ENCODE results near the gene STARD13. TPM values are rescaled to one million over a fixed set of nuclear protein-coding genes. Genes with fewer than 3 reads are reported as not detected.
"Not testable (repeated sequence)": the region's sequence is repeated elsewhere in the genome, so short reads cannot be mapped to it uniquely, and the experiment has no call there.

Gene STARD13
- total RNA-seq, 1 experiment from 2014 or later = 26.6 TPM

GRCh38 chr13:33167491-33167890 lies 118.1 kb downstream of the STARD13 start:
- Histone ChIP-seq H3K4me1 (ENCODE audit: insufficient read depth, low read length) (peaks cover 20% of the 10 kb centered on the region), H3K9me3 (ENCODE audit: low read length) (no peaks in the 10 kb centered on the region), H3F3A (ENCODE audit: low read length, unreplicated experiment) (no peaks in the 10 kb centered on the region), H3K9me2 (replicated peaks; ENCODE audit: low read length) (no peaks in the 10 kb centered on the region), H4K20me1 (ENCODE audit: low read length) (no peaks in the 10 kb centered on the region), H3K79me2 (ENCODE audit: low read length) (peaks cover 11% of the 10 kb centered on the region; the same call in 1 of the 2 replicates), H3K4me3 (ENCODE audit: low read length) (no peak overlapping the region), H3K27ac (ENCODE audit: low read length) (no peak overlapping the region), H3K27me3 (ENCODE audit: low read length) (no peaks in the 10 kb centered on the region), H2AFZ (ENCODE audit: low read length) (no peak overlapping the region), H3K9ac (ENCODE audit: low read length) (no peak overlapping the region), H3K36me3 (ENCODE audit: low read depth, low read length) (peaks cover 33% of the 10 kb centered on the region), H3K4me2 (ENCODE audit: low read length) (no peak overlapping the region)
- ChIA-PET POLR2A (ENCODE audit: unreplicated experiment) (no interaction called here), CTCF (no interaction called here)
- intact Hi-C loops (cut with micrococcal nuclease) = no loop called here
- DNase-seq = no peak
- BruUV-seq (replicated peaks) = no TSS peak
- TF ChIP-seq EZH2phosphoT487 (IDR thresholded peaks at IDR 0.05; ENCODE audit: borderline replicate concordance, low read length) (no peak), CTCF (conservative IDR thresholded peaks at IDR 0.05; ENCODE audit: low read depth, low read length) (no peak), EZH2 (IDR thresholded peaks at IDR 0.05; ENCODE audit: low read length, unreplicated experiment) (no peak)
- no peak for ATAC-seq

- Histone ChIP-seq H3K27me3 (ENCODE audit: low read length) (no peaks in the 10 kb centered on the region), H3K4me1 (ENCODE audit: insufficient read depth, low read length) (peaks cover 20% of the 10 kb centered on the region), H3K9me2 (replicated peaks; ENCODE audit: low read length) (no peaks in the 10 kb centered on the region), H4K20me1 (ENCODE audit: low read length) (no peaks in the 10 kb centered on the region), H3K36me3 (ENCODE audit: low read depth, low read length) (peaks cover 39% of the 10 kb centered on the region), H3F3A (ENCODE audit: low read length, unreplicated experiment) (no peaks in the 10 kb centered on the region), H3K4me2 (ENCODE audit: low read length) (no peak overlapping the region), H3K9ac (ENCODE audit: low read length) (no peak overlapping the region), H3K27ac (ENCODE audit: low read length) (no peak overlapping the region), H3K79me2 (ENCODE audit: low read length) (peaks cover 11% of the 10 kb centered on the region; the same call in 1 of the 2 replicates), H3K9me3 (ENCODE audit: low read length) (no peaks in the 10 kb centered on the region), H2AFZ (ENCODE audit: low read length) (no peak overlapping the region), H3K4me3 (ENCODE audit: low read length) (no peak overlapping the region)
- DNase-seq (no peak), ATAC-seq (no peak)
- POLR2A ChIA-PET (ENCODE audit: unreplicated experiment) = no interaction called here
- CTCF ChIA-PET = no interaction called here
- BruUV-seq (replicated peaks) = no TSS peak
- no peak for TF ChIP-seq EZH2phosphoT487 (IDR thresholded peaks at IDR 0.05; ENCODE audit: borderline replicate concordance, low read length)
- no peak for TF ChIP-seq EZH2 (IDR thresholded peaks at IDR 0.05; ENCODE audit: low read length, unreplicated experiment)
- no peak for TF ChIP-seq CTCF (conservative IDR thresholded peaks at IDR 0.05; ENCODE audit: low read depth, low read length)
- intact Hi-C loops (cut with micrococcal nuclease) = no loop called here
Measured at GRCh38 chr13:33165787-33166186, 119.8 kb downstream of the STARD13 start.

GRCh38 chr13:33164331-33164730 lies 121.2 kb downstream of the STARD13 start:
- Histone ChIP-seq H3K4me1 (ENCODE audit: insufficient read depth, low read length) (peaks cover 11% of the 10 kb centered on the region), H3K4me3 (ENCODE audit: low read length) (no peak overlapping the region), H3K4me2 (ENCODE audit: low read length) (no peak overlapping the region), H3K9me2 (replicated peaks; ENCODE audit: low read length) (no peaks in the 10 kb centered on the region), H3K9ac (ENCODE audit: low read length) (no peak overlapping the region), H3K79me2 (ENCODE audit: low read length) (peaks cover 11% of the 10 kb centered on the region; the same call in 1 of the 2 replicates), H2AFZ (ENCODE audit: low read length) (no peak overlapping the region), H4K20me1 (ENCODE audit: low read length) (no peaks in the 10 kb centered on the region), H3K36me3 (ENCODE audit: low read depth, low read length) (peaks cover 39% of the 10 kb centered on the region), H3K27ac (ENCODE audit: low read length) (no peak overlapping the region), H3K27me3 (ENCODE audit: low read length) (no peaks in the 10 kb centered on the region), H3K9me3 (ENCODE audit: low read length) (no peaks in the 10 kb centered on the region), H3F3A (ENCODE audit: low read length, unreplicated experiment) (no peaks in the 10 kb centered on the region)
- BruUV-seq (replicated peaks) = no TSS peak
- ChIA-PET POLR2A (ENCODE audit: unreplicated experiment) (no interaction called here), CTCF (no interaction called here)
- TF ChIP-seq CTCF (conservative IDR thresholded peaks at IDR 0.05; ENCODE audit: low read depth, low read length) (no peak), EZH2 (IDR thresholded peaks at IDR 0.05; ENCODE audit: low read length, unreplicated experiment) (no peak), EZH2phosphoT487 (IDR thresholded peaks at IDR 0.05; ENCODE audit: borderline replicate concordance, low read length) (no peak)
- no peak for DNase-seq
- intact Hi-C loops (cut with micrococcal nuclease) = no loop called here
- no peak for ATAC-seq

GRCh38 chr13:33162725-33163124 lies 122.8 kb downstream of the STARD13 start:
- H3K4me2 ChIP-seq (ENCODE audit: low read length); H3F3A ChIP-seq (ENCODE audit: low read length, unreplicated experiment); H3K4me3 ChIP-seq (ENCODE audit: low read length); H3K27me3 ChIP-seq (ENCODE audit: low read length); POLR2A ChIA-PET (ENCODE audit: unreplicated experiment); BruUV-seq (replicated peaks); H3K79me2 ChIP-seq (ENCODE audit: low read length); H3K9me2 ChIP-seq (replicated peaks; ENCODE audit: low read length); intact Hi-C loops (cut with micrococcal nuclease); ATAC-seq; DNase-seq; H3K9me3 ChIP-seq (ENCODE audit: low read length); H3K27ac ChIP-seq (ENCODE audit: low read length); H3K9ac ChIP-seq (ENCODE audit: low read length); H3K4me1 ChIP-seq (ENCODE audit: insufficient read depth, low read length); CTCF ChIA-PET; H2AFZ ChIP-seq (ENCODE audit: low read length); H4K20me1 ChIP-seq (ENCODE audit: low read length): not testable (repeated sequence)
- peaks cover 39% of the 10 kb centered on the region for H3K36me3 ChIP-seq (ENCODE audit: low read depth, low read length)
